Measurements from ENCODE around the gene COQ10A. TPM values are rescaled to one million over a fixed set of nuclear protein-coding genes. Genes with fewer than 3 reads are reported as not detected.

Gene COQ10A
- total RNA-seq (2013; cell fraction: nucleolus; rRNA removed), result 16.6 and 20.4 TPM in 2 replicates
- total RNA-seq (2014; rRNA removed) (7.6 and 7.9 TPM in 2 replicates), total RNA-seq (2014; rRNA removed; fragmentation: Illumina TruSeq; extraction: Trizol) (4.4 and 5.7 TPM in 2 replicates), total RNA-seq (2021) (6.1 and 7.8 TPM in 2 replicates), polyA plus RNA-seq (2011; rRNA removed) (19.5 and 20.9 TPM in 2 replicates), polyA plus RNA-seq (2014; fragmentation: Illumina TruSeq; extraction: Trizol) (8.8 and 9.5 TPM in 2 replicates), polyA plus RNA-seq (2014; fragmentation: Nextera tagmentation; extraction: Ambion mirVana) (1 to 10 TPM; 3.3 to 4.5 TPM), polyA plus RNA-seq (2014; rRNA removed) (10.2 and 11.7 TPM in 2 replicates), polyA plus RNA-seq (2016; fragmentation: Nextera tagmentation; extraction: Ambion mirVana) (1 to 10 TPM; 4.4 to 6.0 TPM), polyA minus RNA-seq (2011; rRNA and poly(A)+ RNA removed) (12.9 and 14.1 TPM in 2 replicates), Bru-seq, nascent RNA (percentile 61 among the genes with signal in this experiment), BruChase-seq, experiment 1, labeled RNA remaining after a 6-hour chase (percentile 64 among the genes with signal in this experiment), BruChase-seq, experiment 2, labeled RNA remaining after a 2-hour chase (percentile 68 among the genes with signal in this experiment)
- 4.2 TPM for polyA plus RNA-seq (2011; ENCODE audit: low read depth)
- 18.8 and 20.9 TPM in 2 replicates for polyA plus RNA-seq (2011; cell fraction: cytosol; rRNA removed)
- 24.5 and 28.2 TPM in 2 replicates for polyA plus RNA-seq (2011; cell fraction: nucleus; rRNA removed)
- 5.8 and 6.7 TPM in 2 replicates for polyA plus RNA-seq (2012)
- 4.0 and 5.6 TPM in 2 replicates for polyA minus RNA-seq (2011; cell fraction: cytosol; rRNA and poly(A)+ RNA removed)
- 8.8 and 11.9 TPM in 2 replicates for polyA minus RNA-seq (2011; cell fraction: nucleus; rRNA and poly(A)+ RNA removed)
- long read RNA-seq, experiment 1, transcript COQ10A-201 (5 exons, 1,652 nt), result major isoform, 7 of 10 reads
- long read RNA-seq, experiment 1, partial matches to known transcripts, result 0 of 10 reads
- long read RNA-seq, experiment 1, other reads (novel, unspliced or antisense), result 1 of 10 reads
- long read RNA-seq, experiment 2, transcript COQ10A-202 (5 exons, 1,410 nt), result major isoform, 11 of 19 reads
- long read RNA-seq, experiment 2, partial matches to known transcripts, result 1 of 19 reads
- long read RNA-seq, experiment 2, other reads (novel, unspliced or antisense), result 3 of 19 reads

DNA sequence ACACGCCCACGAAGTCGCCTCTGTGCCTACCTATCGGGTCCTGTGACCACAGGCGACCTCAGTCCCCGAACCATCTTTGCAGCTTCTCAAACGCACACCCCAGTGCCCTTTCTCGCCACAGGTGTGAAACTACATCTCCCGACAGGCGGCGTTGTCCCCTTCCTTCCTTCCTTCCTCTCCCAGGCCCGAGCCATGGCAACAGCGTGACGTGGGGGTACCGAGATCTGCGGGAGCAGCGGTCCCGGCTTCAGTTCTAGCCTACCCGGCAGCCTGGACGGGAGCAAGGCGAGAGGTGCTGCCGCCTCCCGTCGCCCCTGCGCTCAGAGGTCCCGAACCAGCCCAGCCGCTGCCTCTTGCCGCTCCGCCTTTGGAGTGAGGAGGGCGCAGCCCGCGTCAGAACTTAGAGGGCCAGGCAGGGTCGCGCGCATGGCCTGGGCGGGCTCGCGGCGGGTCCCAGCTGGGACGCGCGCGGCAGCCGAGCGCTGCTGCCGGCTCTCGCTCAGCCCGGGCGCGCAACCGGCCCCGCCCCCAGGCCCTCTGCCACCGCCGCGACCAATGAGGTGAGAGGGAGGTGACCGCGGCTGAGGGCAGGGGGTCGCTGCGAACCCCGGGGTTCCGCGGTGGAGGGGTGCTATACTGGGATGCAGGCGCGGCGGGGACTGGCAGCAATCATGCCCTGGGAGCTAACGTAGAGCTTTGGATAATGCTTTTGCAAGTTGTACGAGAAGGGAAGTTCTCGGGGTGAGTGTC is at the start of gene COQ10A:
COQ10A (plus strand) TSS at position 250 of the 750 bp plus-strand sequence; CDS start at position 427, 177 bp downstream.
- Histone ChIP-seq H3K27me3 (replicated peaks in 1 of 2; ENCODE audit: control insufficient read depth in 2 of 2, insufficient read depth in 2 of 2, low read length in 1 of 2) (no peaks in the 10 kb centered on the region), H3K36me3 (ENCODE audit: control insufficient read depth in 2 of 2, insufficient read depth in 2 of 2, low read length in 1 of 2) (peaks cover 0 to 2% of the 10 kb centered on the region in 2 experiments; a peak in 1 of 4 replicates), H3K4me3 (peak within 1 kb of the TSS; percentile 68), H2AFZ (ENCODE audit: control insufficient read depth, low read depth, low read length) (peak within 1 kb of the TSS; percentile 98), H3K27ac (ENCODE audit: control insufficient read depth, insufficient read depth) (peak within 1 kb of the TSS; percentile 41), H3K9ac (ENCODE audit: control insufficient read depth, insufficient read depth, low read length) (peak within 1 kb of the TSS; percentile 65), H3K4me1 (ENCODE audit: control insufficient read depth, insufficient read depth, low read length) (peaks cover 4% of the 10 kb centered on the region), H3K9me3 (replicated peaks; ENCODE audit: control insufficient read depth, insufficient read depth, low read length) (no peaks in the 10 kb centered on the region), H3K4me2 (ENCODE audit: control insufficient read depth, insufficient read depth) (peak within 1 kb of the TSS; percentile 96), H4K20me1 (ENCODE audit: control insufficient read depth, insufficient read depth) (no peaks in the 10 kb centered on the region), H3K79me2 (ENCODE audit: control insufficient read depth, insufficient read depth, low read length) (no peaks in the 10 kb centered on the region)
- in situ Hi-C loops (cut with MboI) (no loop called here), intact Hi-C loops (cut with micrococcal nuclease; ENCODE audit: unreplicated experiment) (loop anchor here (2.0 to 10.0 kb wide), 2 partner anchors 34 to 198 kb away; partner anchors contain the start of genes CS and SPRYD4)
- ATAC-seq (peak; percentile 97), FAIRE-seq (peak; percentile 18), DNase-seq (ENCODE audit: low read depth, low spot score) (peak; percentile 48)
- ChIA-PET CTCF (interaction anchor here (0.7 to 4.5 kb wide), 13 partner anchors 9 to 197 kb away, joined by 3 to 25 read pairs (median 5); partner anchors contain the start of genes ANKRD52, CNPY2, RNF41 and STAT2), SMC1A (ENCODE audit: uncharacterized antibody, unreplicated experiment) (interaction anchor here (0.6 to 2.0 kb wide), 5 partner anchors 17 to 435 kb away, joined by 3 to 9 read pairs (median 3); partner anchors contain the start of gene STAT2), POLR2A (interaction anchor here (0.5 to 2.0 kb wide), 15 partner anchors 9 to 353 kb away, joined by 3 to 7 read pairs (median 3); partner anchors contain the start of genes RNF41 and ZC3H10), RAD21 (ENCODE audit: unreplicated experiment) (interaction anchor here (0.5 to 2.1 kb wide), 7 partner anchors 18 to 197 kb away, joined by 3 to 10 read pairs (median 5); partner anchors contain the start of genes RNF41 and SMARCC2)
- WGBS (ENCODE audit: insufficient coverage, insufficient replicate concordance, low lambda C conversion rate, missing lambda C conversion rate), result 2% methylated on average over 66 of the region's 68 CpGs
- BruUV-seq (replicated peaks), result no TSS peak
- TF ChIP-seq NBN (IDR thresholded peaks at IDR 0.05) (peak; percentile 64; the same call in 1 of the 2 replicates), POLR2AphosphoS2 (IDR thresholded peaks at IDR 0.05; ENCODE audit: low read depth, low read length) (0 out of 2 replicates have a peak, but pooled peaks have one; percentile 42), DPF2 (IDR thresholded peaks at IDR 0.05) (peak; percentile 73), CBFB (IDR thresholded peaks at IDR 0.05; ENCODE audit: low read depth) (peak; percentile 59; the same call in 1 of the 2 replicates), EED (IDR thresholded peaks at IDR 0.05; ENCODE audit: low read depth) (peak; percentile 50; the same call in 1 of the 2 replicates), HCFC1 (IDR thresholded peaks at IDR 0.05; ENCODE audit: low read length) (peak; percentile 81), IRF4 (IDR thresholded peaks at IDR 0.05; ENCODE audit: low read depth, low read length) (0 out of 2 replicates have a peak, but pooled peaks have one; percentile 22), POLR2A (IDR thresholded peaks at IDR 0.05; ENCODE audit: low read depth, low read length) (peak; percentile 97), TAF1 (IDR thresholded peaks at IDR 0.05; ENCODE audit: borderline replicate concordance, low read depth, low read length) (peak; percentile 75; the same call in 1 of the 2 replicates), HDGF (IDR thresholded peaks at IDR 0.05) (peak; percentile 24; the same call in 1 of the 2 replicates), STAT3 (IDR thresholded peaks at IDR 0.05; ENCODE audit: low read depth, low read length) (no peak), NFYB (IDR thresholded peaks at IDR 0.05; ENCODE audit: insufficient read depth, low read depth, low read length) (peak; percentile 78), ZNF24 (IDR thresholded peaks at IDR 0.05) (no peak), SIN3A (IDR thresholded peaks at IDR 0.05; ENCODE audit: low read depth, low read length) (peak; percentile 82), KLF5 (IDR thresholded peaks at IDR 0.05; ENCODE audit: partially characterized antibody) (peak; percentile 41), POLR2AphosphoS5 (IDR thresholded peaks at IDR 0.05; ENCODE audit: low read length) (peak; percentile 85)
- TF ChIP-seq, protein P1, sequence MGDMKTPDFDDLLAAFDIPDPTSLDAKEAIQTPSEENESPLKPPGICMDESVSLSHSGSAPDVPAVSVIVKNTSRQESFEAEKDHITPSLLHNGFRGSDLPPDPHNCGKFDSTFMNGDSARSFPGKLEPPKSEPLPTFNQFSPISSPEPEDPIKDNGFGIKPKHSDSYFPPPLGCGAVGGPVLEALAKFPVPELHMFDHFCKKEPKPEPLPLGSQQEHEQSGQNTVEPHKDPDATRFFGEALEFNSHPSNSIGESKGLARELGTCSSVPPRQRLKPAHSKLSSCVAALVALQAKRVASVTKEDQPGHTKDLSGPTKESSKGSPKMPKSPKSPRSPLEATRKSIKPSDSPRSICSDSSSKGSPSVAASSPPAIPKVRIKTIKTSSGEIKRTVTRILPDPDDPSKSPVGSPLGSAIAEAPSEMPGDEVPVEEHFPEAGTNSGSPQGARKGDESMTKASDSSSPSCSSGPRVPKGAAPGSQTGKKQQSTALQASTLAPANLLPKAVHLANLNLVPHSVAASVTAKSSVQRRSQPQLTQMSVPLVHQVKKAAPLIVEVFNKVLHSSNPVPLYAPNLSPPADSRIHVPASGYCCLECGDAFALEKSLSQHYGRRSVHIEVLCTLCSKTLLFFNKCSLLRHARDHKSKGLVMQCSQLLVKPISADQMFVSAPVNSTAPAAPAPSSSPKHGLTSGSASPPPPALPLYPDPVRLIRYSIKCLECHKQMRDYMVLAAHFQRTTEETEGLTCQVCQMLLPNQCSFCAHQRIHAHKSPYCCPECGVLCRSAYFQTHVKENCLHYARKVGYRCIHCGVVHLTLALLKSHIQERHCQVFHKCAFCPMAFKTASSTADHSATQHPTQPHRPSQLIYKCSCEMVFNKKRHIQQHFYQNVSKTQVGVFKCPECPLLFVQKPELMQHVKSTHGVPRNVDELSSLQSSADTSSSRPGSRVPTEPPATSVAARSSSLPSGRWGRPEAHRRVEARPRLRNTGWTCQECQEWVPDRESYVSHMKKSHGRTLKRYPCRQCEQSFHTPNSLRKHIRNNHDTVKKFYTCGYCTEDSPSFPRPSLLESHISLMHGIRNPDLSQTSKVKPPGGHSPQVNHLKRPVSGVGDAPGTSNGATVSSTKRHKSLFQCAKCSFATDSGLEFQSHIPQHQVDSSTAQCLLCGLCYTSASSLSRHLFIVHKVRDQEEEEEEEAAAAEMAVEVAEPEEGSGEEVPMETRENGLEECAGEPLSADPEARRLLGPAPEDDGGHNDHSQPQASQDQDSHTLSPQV (IDR thresholded peaks at IDR 0.05), result no peak
